Dendritic cell treated with granulocyte-macrophage colony-stimulating factor and Interleukin-4, amounts not matched to agents 40 ng/mL and 50 ng/mL, for 4 days (primary cell): Measurements from ENCODE around the gene TAX1BP1.
A peak's percentile ranks its signal among the peaks of the same experiment; 100 is the strongest.

Experiments
- H3K27ac Mint-ChIP-seq: one replicate; pipeline ENCODE4 v1.8.0; 2022; ENCODE audit warnings: mild to moderate bottlenecking, mixed read lengths
- H3K27me3 Mint-ChIP-seq: one replicate; pipeline ENCODE4 v1.8.0; 2022; ENCODE audit warnings: mild to moderate bottlenecking, mixed read lengths
- H3K36me3 Mint-ChIP-seq: one replicate; pipeline ENCODE4 v1.8.0; 2022; ENCODE audit warnings: low read depth, mixed read lengths
- H3K4me1 Mint-ChIP-seq: one replicate; pipeline ENCODE4 v1.8.0; 2022; ENCODE audit warnings: low read depth, mixed read lengths
- H3K4me3 Mint-ChIP-seq: one replicate; pipeline ENCODE4 v1.8.0; 2022; ENCODE audit warnings: mild to moderate bottlenecking, moderate library complexity, mixed read lengths
- H3K9me3 Mint-ChIP-seq: one replicate; pipeline ENCODE4 v1.8.0; 2022; ENCODE audit warnings: mixed read lengths
- intact Hi-C: fragments of 100-400 bp; cut with micrococcal nuclease; formaldehyde crosslinking; loops from one replicate; pipeline ENCODE4 v1.15.0; 2022

TAX1BP1 gene

DNA sequence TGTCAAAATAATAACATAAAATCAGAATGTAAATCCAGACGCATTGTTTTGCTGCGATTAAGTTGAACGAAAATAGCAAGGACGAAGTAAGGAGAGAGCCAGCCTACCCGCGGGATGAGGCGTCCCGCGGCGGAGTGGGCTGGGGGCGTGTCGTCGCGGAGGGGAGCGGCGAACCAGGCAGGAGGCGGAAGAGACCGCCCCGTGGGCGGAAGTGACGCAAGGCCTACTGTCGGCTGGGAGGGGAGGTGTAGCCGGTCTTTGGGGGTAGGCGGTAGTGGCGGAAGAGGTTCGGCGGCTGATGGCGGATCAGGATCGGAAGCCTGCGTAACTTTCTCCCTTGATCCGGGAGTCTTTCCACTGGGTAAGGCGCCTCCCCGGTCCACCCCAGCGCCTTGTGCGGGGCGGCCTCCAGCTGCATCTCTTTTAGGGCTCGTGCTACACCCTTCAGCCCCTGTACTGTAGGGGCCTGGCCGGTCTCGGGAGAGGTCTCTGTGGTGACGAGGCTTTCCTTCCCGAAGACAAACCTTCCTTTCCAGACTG lies at the start of gene TAX1BP1:
TSS of gene TAX1BP1 (plus strand) at position 254 of the 540 bp plus-strand sequence. CDS start 8,363 bp downstream, outside the sequence.
- peaks cover 50% of the 10 kb centered on the region for H3K4me1 Mint-ChIP-seq
- peak within 1 kb of the TSS; percentile 96 for H3K4me3 Mint-ChIP-seq
- intact Hi-C loops, result loop anchor here (2.0 to 5.0 kb wide), 2 partner anchors 43 to 77 kb away; partner anchors contain the start of gene HIBADH

DNA sequence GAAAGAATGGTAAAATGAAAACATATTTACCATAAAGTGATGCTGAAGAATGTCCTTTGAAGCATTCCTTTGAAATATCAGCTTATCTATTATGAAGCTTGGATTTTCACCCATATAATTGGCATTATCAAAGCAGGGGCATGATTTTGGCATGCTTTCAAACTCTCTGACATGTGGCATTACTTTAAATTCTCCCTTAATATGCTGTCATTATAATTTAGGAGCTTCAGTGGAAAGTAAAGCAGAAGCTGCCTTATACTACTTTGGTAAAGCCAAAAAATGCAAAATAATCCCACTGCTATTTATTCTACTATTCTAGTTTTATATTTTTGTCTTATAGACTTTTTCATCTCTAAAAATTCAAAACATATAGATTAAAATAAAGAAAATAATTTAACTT lies 49.3 kb upstream of the TAX1BP1 start:
- intact Hi-C loops, result loop anchor here (5.0 to 10.0 kb wide), 2 partner anchors 87 to 234 kb away; no protein-coding TSS in a partner anchor
- H3K9me3 Mint-ChIP-seq, result no peaks in the 10 kb centered on the region
- H3K27me3 Mint-ChIP-seq, result peaks cover 7% of the 10 kb centered on the region

More for the DNA sequence above, at the start of gene TAX1BP1:
- H3K27me3 Mint-ChIP-seq, result no peaks in the 10 kb centered on the region
- H3K9me3 Mint-ChIP-seq, result no peaks in the 10 kb centered on the region
- peak within 1 kb of the TSS; percentile 100 for H3K27ac Mint-ChIP-seq
- H3K36me3 Mint-ChIP-seq, result peaks cover 20% of the 10 kb centered on the region

DNA sequence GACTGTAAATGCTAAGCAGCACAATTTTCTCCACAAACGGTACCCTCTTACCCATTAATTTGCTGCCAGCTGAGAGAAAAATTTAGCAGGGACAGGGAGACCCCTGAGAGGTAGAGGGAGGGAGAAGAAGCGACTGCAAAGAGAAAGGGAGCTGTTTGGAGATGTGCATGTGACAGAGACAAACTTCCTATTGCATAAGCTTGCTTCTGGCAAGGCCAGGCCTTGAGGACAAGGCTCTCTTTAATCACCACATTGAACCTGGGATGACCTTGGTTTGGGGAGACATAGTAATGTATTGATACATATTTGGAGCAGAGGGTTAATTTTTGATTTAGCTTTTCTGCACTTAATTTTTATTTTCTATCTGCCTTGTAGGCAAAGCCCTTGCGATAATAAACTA lies 46.2 kb upstream of the TAX1BP1 start:
- no peaks in the 10 kb centered on the region for H3K9me3 Mint-ChIP-seq
- H3K4me3 Mint-ChIP-seq, result no peak overlapping the region
- intact Hi-C loops, result loop anchor here (5.0 to 10.0 kb wide), 2 partner anchors 84 to 231 kb away; no protein-coding TSS in a partner anchor
- H3K4me1 Mint-ChIP-seq, result peaks cover 34% of the 10 kb centered on the region
- no peak overlapping the region for H3K27ac Mint-ChIP-seq
- no peaks in the 10 kb centered on the region for H3K36me3 Mint-ChIP-seq
- H3K27me3 Mint-ChIP-seq, result peaks cover 7% of the 10 kb centered on the region

More for the DNA sequence above, 49.3 kb upstream of the TAX1BP1 start:
- no peak overlapping the region for H3K4me3 Mint-ChIP-seq
- no peak overlapping the region for H3K27ac Mint-ChIP-seq
- H3K36me3 Mint-ChIP-seq, result no peaks in the 10 kb centered on the region
- peaks cover 15% of the 10 kb centered on the region for H3K4me1 Mint-ChIP-seq

DNA sequence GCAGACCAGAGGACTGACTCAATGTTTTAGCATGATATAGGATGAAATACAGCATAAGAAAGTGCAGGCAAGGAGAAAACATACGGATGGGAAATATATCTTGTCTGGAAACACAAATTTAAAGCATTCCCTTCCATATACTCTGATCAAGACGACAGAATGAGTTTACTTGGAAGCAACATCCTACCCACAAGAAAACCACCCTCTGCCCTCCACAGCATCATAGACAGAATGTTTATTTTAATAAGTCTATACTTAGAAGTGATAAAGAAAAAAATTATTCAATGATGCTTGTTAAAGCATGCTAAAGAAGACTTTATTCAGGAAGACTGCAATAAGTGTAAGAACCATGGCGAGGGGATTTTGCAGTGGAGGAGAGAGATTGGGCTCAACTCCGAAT lies 44.9 kb upstream of the TAX1BP1 start:
- H3K27me3 Mint-ChIP-seq, result peaks cover 3% of the 10 kb centered on the region
- H3K4me1 Mint-ChIP-seq, result peaks cover 34% of the 10 kb centered on the region
- H3K4me3 Mint-ChIP-seq, result no peak overlapping the region
- H3K9me3 Mint-ChIP-seq, result no peaks in the 10 kb centered on the region
- intact Hi-C loops, result loop anchor here (5.0 to 10.0 kb wide), 2 partner anchors 42 to 230 kb away; no protein-coding TSS in a partner anchor
- no peaks in the 10 kb centered on the region for H3K36me3 Mint-ChIP-seq
- H3K27ac Mint-ChIP-seq, result peak overlapping the region; percentile 15

DNA sequence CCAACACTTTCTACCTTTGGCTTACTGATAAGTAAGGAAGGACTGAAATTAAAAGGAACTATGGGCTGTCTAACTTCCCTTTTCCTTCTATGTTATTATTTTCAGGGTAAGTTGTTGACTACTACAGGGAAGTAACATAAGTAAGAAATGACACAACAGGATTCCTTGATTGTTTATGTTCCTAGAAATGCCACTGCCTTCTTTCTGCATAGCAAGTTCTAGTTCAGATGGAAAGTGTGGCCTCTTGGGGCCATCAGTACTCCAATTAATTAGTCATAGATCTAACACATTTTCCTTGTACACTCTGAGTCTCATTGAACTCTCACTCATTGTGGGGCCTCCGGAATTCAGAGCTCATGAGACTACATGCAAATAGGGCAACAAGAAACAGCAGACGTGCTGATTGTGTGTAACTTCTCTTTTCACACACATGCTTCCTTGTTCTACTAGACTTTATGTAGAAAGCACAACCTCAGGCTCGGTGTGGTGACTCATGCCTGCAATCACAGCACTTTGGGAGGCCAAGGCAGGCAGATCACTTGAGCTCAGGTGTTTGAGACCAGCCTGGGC lies 42.0 kb upstream of the TAX1BP1 start:
- Mint-ChIP-seq H3K27ac (peak overlapping the region; percentile 85), H3K36me3 (no peaks in the 10 kb centered on the region)

GRCh38 chr7:27699751-27700150 lies 40.2 kb upstream of the TAX1BP1 start:
- intact Hi-C loops, result loop anchor here (2.0 to 10.0 kb wide), 3 partner anchors 37 to 225 kb away; partner anchors contain the start of gene HIBADH
- Mint-ChIP-seq H3K36me3 (no peaks in the 10 kb centered on the region), H3K4me3 (no peak overlapping the region), H3K9me3 (no peaks in the 10 kb centered on the region), H3K27ac (peak overlapping the region; percentile 35), H3K27me3 (peaks cover 6% of the 10 kb centered on the region), H3K4me1 (peaks cover 34% of the 10 kb centered on the region)

More for the DNA sequence above, 42.0 kb upstream of the TAX1BP1 start:
- Mint-ChIP-seq H3K4me3 (peak overlapping the region; percentile 39), H3K9me3 (no peaks in the 10 kb centered on the region), H3K4me1 (peaks cover 31% of the 10 kb centered on the region), H3K27me3 (peaks cover 6% of the 10 kb centered on the region)
- intact Hi-C loops, result loop anchor here (2.0 to 10.0 kb wide), 3 partner anchors 35 to 227 kb away; partner anchors contain the start of gene HIBADH

DNA sequence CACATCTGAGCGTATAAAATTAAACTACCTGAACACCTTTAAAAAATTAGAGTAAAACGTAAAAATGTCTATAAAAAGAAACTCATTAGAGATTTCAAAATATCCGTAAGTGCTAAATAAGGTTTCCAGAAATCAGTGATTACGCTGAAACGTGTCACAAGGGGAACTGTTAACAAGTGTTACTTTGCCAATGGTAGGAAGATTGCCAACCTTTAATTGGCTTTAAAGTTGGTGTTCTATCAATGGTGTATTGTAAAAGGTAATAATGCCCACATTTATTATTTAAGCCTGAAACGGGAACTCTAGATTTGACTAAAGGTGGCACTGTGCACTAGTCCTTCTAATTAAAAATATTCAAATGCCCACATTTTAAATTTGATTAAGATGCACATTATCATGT lies 39.5 kb upstream of the TAX1BP1 start:
- peaks cover 38% of the 10 kb centered on the region for H3K4me1 Mint-ChIP-seq
- no peak overlapping the region for H3K4me3 Mint-ChIP-seq
- no peaks in the 10 kb centered on the region for H3K9me3 Mint-ChIP-seq
- H3K27me3 Mint-ChIP-seq, result peaks cover 6% of the 10 kb centered on the region
- no peak overlapping the region for H3K27ac Mint-ChIP-seq
- intact Hi-C loops, result no loop called here
- H3K36me3 Mint-ChIP-seq, result no peaks in the 10 kb centered on the region

GRCh38 chr7:27703181-27703580 lies 36.8 kb upstream of the TAX1BP1 start:
- H3K4me1 Mint-ChIP-seq, result peaks cover 24% of the 10 kb centered on the region
- H3K27ac Mint-ChIP-seq, result no peak overlapping the region
- H3K9me3 Mint-ChIP-seq, result no peaks in the 10 kb centered on the region
- H3K36me3 Mint-ChIP-seq, result no peaks in the 10 kb centered on the region
- H3K4me3 Mint-ChIP-seq, result no peak overlapping the region
- intact Hi-C loops, result no loop called here
- H3K27me3 Mint-ChIP-seq, result peaks cover 6% of the 10 kb centered on the region

GRCh38 chr7:27704422-27705199 lies 35.4 kb upstream of the TAX1BP1 start:
- H3K4me3 Mint-ChIP-seq, result no peak overlapping the region
- peaks cover 6% of the 10 kb centered on the region for H3K27me3 Mint-ChIP-seq
- intact Hi-C loops, result no loop called here
- H3K36me3 Mint-ChIP-seq, result no peaks in the 10 kb centered on the region
- no peak overlapping the region for H3K27ac Mint-ChIP-seq
- no peaks in the 10 kb centered on the region for H3K9me3 Mint-ChIP-seq
- H3K4me1 Mint-ChIP-seq, result peaks cover 15% of the 10 kb centered on the region

- intact Hi-C loops, result no loop called here
- H3K27me3 Mint-ChIP-seq, result peaks cover 6% of the 10 kb centered on the region
- peaks cover 19% of the 10 kb centered on the region for H3K4me1 Mint-ChIP-seq
- H3K36me3 Mint-ChIP-seq, result no peaks in the 10 kb centered on the region
- no peak overlapping the region for H3K4me3 Mint-ChIP-seq
- H3K27ac Mint-ChIP-seq, result no peak overlapping the region
- H3K9me3 Mint-ChIP-seq, result no peaks in the 10 kb centered on the region
Observed at GRCh38 chr7:27705200-27705594, 34.8 kb upstream of the TAX1BP1 start.

- Mint-ChIP-seq H3K9me3 (peaks cover 8% of the 10 kb centered on the region), H3K36me3 (peaks cover 6% of the 10 kb centered on the region), H3K27ac (no peak overlapping the region), H3K4me3 (no peak overlapping the region), H3K4me1 (peaks cover 25% of the 10 kb centered on the region), H3K27me3 (peaks cover 2% of the 10 kb centered on the region)
- intact Hi-C loops, result no loop called here
Observed at GRCh38 chr7:27708485-27708884, 31.5 kb upstream of the TAX1BP1 start.

DNA sequence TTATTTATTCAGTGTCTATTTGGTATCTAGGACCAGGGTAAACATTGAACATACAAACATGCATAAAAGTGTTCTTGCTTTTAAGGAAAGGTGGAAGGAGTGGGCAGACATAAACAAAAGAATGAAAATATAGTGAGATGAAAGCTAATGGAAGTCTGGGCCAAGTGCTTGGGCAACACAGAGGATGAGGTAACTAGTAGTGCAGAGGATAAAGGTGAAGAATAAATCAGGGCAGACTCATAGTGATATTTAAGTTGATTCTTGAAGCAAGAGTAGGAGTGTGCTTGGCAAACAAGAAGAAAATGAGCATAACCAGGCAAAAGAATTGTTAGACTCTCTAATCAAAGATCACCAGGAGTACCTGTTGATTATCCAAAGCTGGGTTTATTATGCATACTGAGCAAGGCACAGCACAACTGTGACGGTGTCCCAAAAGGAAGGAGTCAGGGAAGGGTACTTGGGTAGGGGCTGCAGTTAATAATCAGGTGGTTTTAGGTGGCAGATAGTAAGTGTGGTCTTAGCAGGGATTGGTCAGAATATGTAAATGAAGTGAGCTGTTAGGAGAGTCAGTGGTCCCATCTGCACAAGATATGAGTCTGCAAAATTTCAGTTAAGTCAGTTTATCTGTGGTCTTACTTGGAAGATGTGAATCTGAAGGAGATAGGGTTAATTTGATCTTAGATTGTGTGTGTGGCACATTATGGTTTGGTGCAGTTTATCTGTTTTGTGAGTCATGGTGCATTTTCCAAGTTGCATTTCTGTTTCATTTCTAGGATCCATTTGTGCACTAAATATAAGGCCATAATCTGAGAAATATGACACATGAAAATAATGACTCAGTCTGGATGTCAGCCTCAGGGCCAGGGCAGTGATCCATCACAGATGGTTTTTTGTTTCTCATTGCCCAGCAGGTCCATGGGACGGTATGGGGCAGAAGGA lies 30.6 kb upstream of the TAX1BP1 start:
- Mint-ChIP-seq H3K4me1 (peaks cover 34% of the 10 kb centered on the region), H3K36me3 (peaks cover 6% of the 10 kb centered on the region), H3K27ac (no peak overlapping the region), H3K9me3 (peaks cover 9% of the 10 kb centered on the region), H3K27me3 (peaks cover 2% of the 10 kb centered on the region), H3K4me3 (no peak overlapping the region)
- intact Hi-C loops, result no loop called here

DNA sequence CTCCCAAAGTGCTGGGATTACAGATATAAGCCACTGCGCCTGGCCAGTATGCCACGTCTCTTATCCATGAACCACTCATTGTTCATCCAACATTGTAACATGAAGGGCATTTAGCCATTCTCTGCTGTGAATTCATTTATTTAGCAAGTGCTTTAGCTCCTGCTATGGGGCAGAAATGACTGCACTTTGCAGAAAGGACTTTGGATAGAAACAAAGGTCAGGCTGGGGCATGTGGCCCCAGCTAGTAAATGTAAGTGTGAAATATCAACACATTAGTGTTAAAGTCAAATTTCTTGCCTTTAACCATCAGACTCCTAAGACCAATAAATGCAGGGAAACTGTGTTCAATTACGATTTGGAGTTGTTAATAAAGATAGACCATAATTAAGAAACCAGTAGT lies 27.7 kb upstream of the TAX1BP1 start:
- no peak overlapping the region for H3K27ac Mint-ChIP-seq
- peaks cover 6% of the 10 kb centered on the region for H3K36me3 Mint-ChIP-seq
- peaks cover 9% of the 10 kb centered on the region for H3K9me3 Mint-ChIP-seq
- H3K27me3 Mint-ChIP-seq, result peaks cover 2% of the 10 kb centered on the region
- H3K4me3 Mint-ChIP-seq, result no peak overlapping the region
- intact Hi-C loops, result no loop called here
- peaks cover 37% of the 10 kb centered on the region for H3K4me1 Mint-ChIP-seq
